GM04503 (cell line): ENCODE data around the gene SON.
"Not testable (repeated sequence)": the region's sequence is repeated elsewhere in the genome, so short reads cannot be mapped to it uniquely, and the experiment has no call there.

Experiments
- DNase-seq: peaks from one replicate; pipeline ENCODE4 v3.0.0-alpha.2; 2012; ENCODE audit warnings: low read depth

The SON gene

GRCh38 chr21:33578214-33578613 is 35.4 kb downstream of the SON start:
- DNase-seq, result peak; percentile 49

DNA sequence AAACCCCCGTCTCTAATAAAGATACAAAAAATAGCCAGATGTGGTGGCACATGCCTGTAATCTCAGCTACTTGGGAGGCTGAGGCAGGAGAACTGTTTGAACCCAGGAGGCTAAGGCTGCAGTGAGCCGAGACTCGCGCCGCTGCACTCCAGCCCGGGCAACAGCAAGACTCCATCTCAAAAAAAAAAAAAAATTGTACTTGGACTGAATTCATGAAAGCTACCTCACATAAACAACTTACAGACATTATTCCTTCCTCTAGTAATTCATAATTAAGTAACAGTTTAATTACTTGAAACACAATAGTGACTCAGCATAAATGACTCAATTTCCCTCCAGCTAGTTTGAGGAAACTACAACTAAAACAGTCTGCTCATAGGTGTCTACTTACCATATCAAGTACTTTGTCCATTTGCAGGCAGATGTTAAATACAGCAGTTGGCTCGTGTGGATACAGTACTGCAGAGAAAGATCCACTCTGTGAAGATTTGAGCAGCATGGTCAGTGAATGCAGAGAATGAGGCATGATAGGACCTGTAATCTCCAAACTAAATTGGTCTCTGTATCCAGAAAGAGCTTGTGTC is 36.2 kb downstream of the SON start:
- no peak for DNase-seq

DNA sequence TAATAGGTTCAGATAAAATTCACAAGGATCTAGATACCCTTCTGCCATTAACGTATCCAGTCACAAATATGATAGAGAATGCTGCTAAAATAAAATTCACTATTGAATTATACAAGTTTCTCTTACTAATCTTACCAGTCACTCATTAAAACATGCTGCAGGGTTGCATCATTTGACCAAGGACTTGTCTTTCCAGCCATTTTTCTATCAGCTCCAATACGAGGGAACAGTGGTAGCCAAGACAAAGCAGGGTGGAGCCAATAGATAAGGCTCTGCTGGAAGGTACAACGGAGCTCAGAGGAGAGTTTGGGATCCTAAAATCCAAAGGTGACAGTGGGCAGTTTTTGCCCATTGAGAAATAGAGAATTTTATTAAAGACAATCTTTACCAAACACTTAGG is 41.6 kb downstream of the SON start:
- DNase-seq, result no peak

GRCh38 chr21:33586927-33587326 is 44.1 kb downstream of the SON start:
- no peak for DNase-seq

- DNase-seq, result no peak
Observed at GRCh38 chr21:33587792-33588484, 45.1 kb downstream of the SON start.

- peak; percentile 37 for DNase-seq
Observed at GRCh38 chr21:33588485-33589335, 45.9 kb downstream of the SON start, which contains the start of gene DONSON. TSS of gene DONSON (minus strand) at chr21:33588684. CDS start at chr21:33588641, 43 bp downstream.

DNA sequence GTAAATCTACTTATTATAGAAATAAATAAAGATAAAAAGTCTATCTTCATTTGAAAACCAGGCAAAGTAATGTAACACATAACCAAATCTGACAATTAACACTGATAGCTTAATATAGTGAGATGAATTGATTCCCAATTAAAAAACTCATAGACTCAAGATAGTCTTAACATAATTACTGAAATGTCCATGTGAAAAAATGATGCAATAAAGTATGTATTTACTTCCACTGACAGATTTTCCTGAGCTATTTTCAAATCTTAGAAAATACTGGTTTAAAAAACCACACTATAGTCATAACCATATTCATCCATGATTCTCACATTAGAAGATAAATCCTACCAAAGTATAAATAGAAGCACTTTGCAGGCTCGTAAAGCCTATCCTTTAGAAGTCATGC is 55.2 kb downstream of the SON start:
- DNase-seq, result no peak

DNA sequence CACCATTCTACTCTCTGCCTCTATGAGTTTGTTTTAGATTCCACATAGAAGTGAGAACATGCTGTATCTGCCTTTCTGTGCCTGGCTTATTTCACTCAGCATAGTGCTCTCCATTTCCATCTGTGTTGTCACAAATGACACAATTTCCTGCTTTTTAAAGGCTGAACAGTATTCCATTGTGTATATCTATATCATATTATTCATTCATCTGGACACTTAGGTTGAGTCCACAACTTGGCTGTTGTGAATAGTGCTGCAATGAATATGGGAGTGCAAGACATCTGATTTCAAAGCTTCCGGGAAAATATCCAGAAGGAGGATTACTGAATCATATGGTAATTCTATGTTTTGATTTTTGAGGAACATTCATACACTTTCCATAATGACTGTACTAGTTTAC is 65.7 kb downstream of the SON start:
- DNase-seq, result no peak

- DNase-seq, result no peak
Observed at GRCh38 chr21:33611006-33611744, 68.3 kb downstream of the SON start.

DNA sequence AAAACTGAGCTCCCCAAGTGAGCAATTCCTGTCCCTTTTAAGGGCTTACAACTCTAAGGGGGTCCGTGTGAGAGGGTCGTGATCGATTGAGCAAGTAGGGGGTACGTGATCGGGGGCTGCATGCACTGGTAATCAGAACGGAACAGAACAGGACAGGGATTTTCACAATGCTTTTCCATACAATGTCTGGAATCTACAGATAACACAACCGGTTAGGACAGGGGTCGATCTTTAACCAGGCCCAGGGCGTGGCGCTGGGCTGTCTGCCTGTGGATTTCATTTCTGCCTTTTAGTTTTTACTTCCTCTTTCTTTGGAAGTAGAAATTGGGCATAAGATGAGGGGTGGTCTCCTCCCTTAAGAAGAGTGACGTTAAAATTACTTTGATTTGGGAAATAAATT is 74.7 kb downstream of the SON start:
- not testable (repeated sequence) for DNase-seq

DNA sequence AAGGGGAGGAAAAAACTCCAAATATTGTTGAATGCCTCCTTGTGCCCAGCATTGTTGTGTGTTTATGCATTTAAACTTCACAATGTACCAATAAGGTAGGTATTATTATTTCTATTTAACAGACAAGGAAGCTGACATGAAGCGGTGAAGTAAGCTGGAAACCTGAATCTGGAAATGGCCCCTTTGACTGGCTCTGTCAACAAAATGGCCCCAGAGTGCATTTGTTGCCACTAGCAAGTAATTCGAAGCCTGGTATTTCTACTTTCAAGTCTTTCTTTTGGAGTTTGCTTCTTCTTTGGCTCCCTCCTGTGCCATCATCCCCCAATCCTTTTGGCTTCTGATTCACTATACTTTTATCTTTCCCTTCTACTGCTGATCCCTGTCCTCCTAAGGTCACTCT is 75.6 kb downstream of the SON start:
- no peak for DNase-seq

GRCh38 chr21:33619726-33620125 is 76.9 kb downstream of the SON start:
- DNase-seq, result no peak

- DNase-seq, result no peak
Observed at GRCh38 chr21:33622253-33622652, 79.4 kb downstream of the SON start.

DNA sequence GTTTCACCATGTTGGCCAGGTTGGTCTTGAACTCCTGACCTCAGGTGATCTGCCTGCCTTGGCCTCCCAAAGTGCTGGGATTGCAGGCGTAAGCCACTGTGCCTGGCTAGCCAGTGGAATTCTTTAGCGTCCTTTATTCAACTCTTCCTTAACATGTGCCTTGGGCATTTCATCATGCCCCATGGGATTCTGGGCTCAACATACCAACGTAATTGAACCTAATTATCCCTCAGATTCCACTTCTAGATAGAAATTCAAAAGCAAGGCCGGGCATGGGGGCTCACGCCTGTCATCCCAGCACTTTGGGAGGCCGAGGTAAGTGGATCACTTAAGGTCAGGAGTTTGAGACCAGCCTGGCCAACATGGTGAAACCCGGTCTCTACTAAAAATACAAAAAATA is 83.3 kb downstream of the SON start:
- not testable (repeated sequence) for DNase-seq
